OCI-LY1 (cell line): ENCODE data around the gene CCDC50.

Experiments used
- H2AFZ ChIP-seq: fragments of 200-600 bp; sonication (generic), shearing (Covaris generic); 2 replicates; pipeline ENCODE4 v1.6.0; 2014; ENCODE audit warnings: antibody characterized with exemption, mild to moderate bottlenecking, low read length
- H3F3A ChIP-seq: fragments of 200-600 bp; sonication (generic), shearing (Covaris generic); 2 replicates; pipeline ENCODE4 v1.6.0; 2014; ENCODE audit warnings: mild to moderate bottlenecking, antibody characterized with exemption, low read length, moderate library complexity; ENCODE audit not compliant: insufficient read depth
- H3K27ac ChIP-seq: fragments of 200-600 bp; sonication (generic); 2 replicates; pipeline ENCODE4 v1.5.1; 2014; ENCODE audit warnings: low read length, mixed run types, mild to moderate bottlenecking, low read depth; ENCODE audit not compliant: poor library complexity, severe bottlenecking
- H3K27me3 ChIP-seq: fragments of 200-600 bp; sonication (generic); 2 replicates; pipeline ENCODE4 v1.6.0; 2014; ENCODE audit warnings: antibody characterized with exemption, mild to moderate bottlenecking, low read length, moderate library complexity; ENCODE audit not compliant: insufficient read depth
- H3K36me3 ChIP-seq: fragments of 200-600 bp; sonication (generic); 2 replicates; pipeline ENCODE4 v1.6.1; 2014; ENCODE audit warnings: mild to moderate bottlenecking, antibody characterized with exemption, low read length, moderate library complexity, mixed read lengths; ENCODE audit not compliant: insufficient read depth
- H3K4me1 ChIP-seq: fragments of 200-600 bp; sonication (generic); 2 replicates; pipeline ENCODE4 v1.5.1; 2014; ENCODE audit warnings: mild to moderate bottlenecking, low read length, moderate library complexity; ENCODE audit not compliant: insufficient read depth, severe bottlenecking
- H3K4me2 ChIP-seq: fragments of 200-600 bp; sonication (generic), shearing (Covaris generic); 2 replicates; pipeline ENCODE4 v1.6.1; 2014; ENCODE audit warnings: low read length
- H3K4me3 ChIP-seq: fragments of 200-600 bp; sonication (generic); 2 replicates; pipeline ENCODE4 v1.5.1; 2014; ENCODE audit warnings: low read length, low read depth, mild to moderate bottlenecking, mixed read lengths; ENCODE audit not compliant: poor library complexity, severe bottlenecking
- H3K79me2 ChIP-seq: fragments of 200-600 bp; shearing (Covaris generic); 2 replicates; pipeline ENCODE4 v1.6.1; 2016; ENCODE audit warnings: mixed run types, low read length, mixed read lengths; ENCODE audit not compliant: insufficient read depth
- H3K9ac ChIP-seq: fragments of 200-600 bp; sonication (generic), shearing (Covaris generic); 2 replicates; pipeline ENCODE4 v1.6.1; 2014; ENCODE audit warnings: mild to moderate bottlenecking, low read length, mixed read lengths
- H3K9me2 ChIP-seq: fragments of 200-600 bp; sonication (generic), shearing (Covaris generic); 2 replicates; pipeline ENCODE4 v1.6.1; 2014; ENCODE audit warnings: low read depth, mild to moderate bottlenecking, low read length, mixed read lengths
- H3K9me3 ChIP-seq: fragments of 200-600 bp; shearing (Covaris generic); 2 replicates; pipeline ENCODE4 v1.6.1; 2014; ENCODE audit warnings: low read length, mixed read lengths
- H4K20me1 ChIP-seq: fragments of 200-600 bp; sonication (generic), shearing (Covaris generic); 2 replicates; pipeline ENCODE4 v1.6.0; 2016; ENCODE audit warnings: mild to moderate bottlenecking, low read length; ENCODE audit not compliant: insufficient read depth
- EZH2 ChIP-seq: fragments of 200-600 bp; sonication (generic), shearing (Covaris generic); IDR thresholded peaks from 2 replicates; pipeline ENCODE4 v1.8.0; 2017; ENCODE audit warnings: borderline replicate concordance, mixed run types, mild to moderate bottlenecking, antibody characterized with exemption, low read length, moderate library complexity, mixed read lengths
- TF ChIP-seq, protein P1 (sequence below): fragments of 200-600 bp; sonication (generic), shearing (Covaris generic); IDR thresholded peaks from 2 replicates; pipeline ENCODE4 v1.5.1; 2017; ENCODE audit warnings: mild to moderate bottlenecking, antibody characterized with exemption, low read length, moderate library complexity, mixed read lengths

CCDC50 gene, protein sequence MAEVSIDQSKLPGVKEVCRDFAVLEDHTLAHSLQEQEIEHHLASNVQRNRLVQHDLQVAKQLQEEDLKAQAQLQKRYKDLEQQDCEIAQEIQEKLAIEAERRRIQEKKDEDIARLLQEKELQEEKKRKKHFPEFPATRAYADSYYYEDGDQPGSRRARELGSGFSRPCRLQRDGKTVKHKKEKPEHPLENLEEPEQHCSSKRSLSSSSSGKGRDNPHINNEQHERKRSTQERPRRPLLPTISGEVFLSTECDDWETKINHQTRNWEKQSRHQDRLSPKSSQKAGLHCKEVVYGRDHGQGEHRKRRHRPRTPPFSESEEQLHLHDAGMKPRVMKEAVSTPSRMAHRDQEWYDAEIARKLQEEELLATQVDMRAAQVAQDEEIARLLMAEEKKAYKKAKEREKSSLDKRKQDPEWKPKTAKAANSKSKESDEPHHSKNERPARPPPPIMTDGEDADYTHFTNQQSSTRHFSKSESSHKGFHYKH

DNA sequence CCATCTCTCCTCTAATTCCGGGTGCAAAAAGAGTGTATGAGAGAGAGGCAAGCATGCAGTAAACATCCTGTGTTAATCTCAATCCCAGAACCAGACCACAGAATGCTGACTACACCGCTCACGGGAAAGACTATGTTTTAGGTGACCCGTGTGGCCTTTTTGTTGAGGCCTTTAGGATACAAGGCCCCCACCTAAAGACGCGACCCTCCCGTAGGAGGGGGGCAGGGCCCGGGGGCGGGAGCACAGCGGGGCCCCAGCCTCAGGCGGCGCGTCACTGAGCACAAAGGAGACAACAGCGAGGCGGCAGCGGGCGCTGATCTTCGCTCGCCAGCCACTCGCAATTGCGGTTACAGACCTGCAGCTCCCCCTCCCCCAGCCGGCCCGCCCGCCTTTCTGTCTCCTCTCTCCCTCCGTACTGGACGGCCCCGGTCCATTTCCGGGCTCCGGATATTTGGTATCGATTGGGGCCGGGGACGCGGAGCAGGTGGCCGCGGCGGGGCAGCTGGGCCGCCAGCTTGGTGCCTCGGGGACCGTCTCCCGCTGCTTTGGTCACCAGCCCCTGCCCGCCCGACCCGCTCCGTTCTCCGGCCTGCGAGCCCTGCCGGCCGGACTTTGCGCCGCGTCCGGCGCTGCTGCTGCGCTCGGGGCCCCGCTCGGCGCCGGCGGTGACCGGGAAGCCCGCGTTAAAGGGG lies at the start of gene CCDC50:
Gene CCDC50 (plus strand): TSS at position 433 of the 692 bp plus-strand sequence. CDS start 281 bp downstream, outside the sequence.
- no peaks in the 10 kb centered on the region for H3K36me3 ChIP-seq
- no peak within 1 kb of the TSS for H3K9ac ChIP-seq
- no peaks in the 10 kb centered on the region for H3K9me2 ChIP-seq
- no peak within 1 kb of the TSS for H3K4me3 ChIP-seq
- no peaks in the 10 kb centered on the region for H3K4me1 ChIP-seq
- no peaks in the 10 kb centered on the region for H3K79me2 ChIP-seq
- no peak within 1 kb of the TSS for H3K4me2 ChIP-seq
- TF ChIP-seq EZH2: no peak
- TF ChIP-seq, protein P1, sequence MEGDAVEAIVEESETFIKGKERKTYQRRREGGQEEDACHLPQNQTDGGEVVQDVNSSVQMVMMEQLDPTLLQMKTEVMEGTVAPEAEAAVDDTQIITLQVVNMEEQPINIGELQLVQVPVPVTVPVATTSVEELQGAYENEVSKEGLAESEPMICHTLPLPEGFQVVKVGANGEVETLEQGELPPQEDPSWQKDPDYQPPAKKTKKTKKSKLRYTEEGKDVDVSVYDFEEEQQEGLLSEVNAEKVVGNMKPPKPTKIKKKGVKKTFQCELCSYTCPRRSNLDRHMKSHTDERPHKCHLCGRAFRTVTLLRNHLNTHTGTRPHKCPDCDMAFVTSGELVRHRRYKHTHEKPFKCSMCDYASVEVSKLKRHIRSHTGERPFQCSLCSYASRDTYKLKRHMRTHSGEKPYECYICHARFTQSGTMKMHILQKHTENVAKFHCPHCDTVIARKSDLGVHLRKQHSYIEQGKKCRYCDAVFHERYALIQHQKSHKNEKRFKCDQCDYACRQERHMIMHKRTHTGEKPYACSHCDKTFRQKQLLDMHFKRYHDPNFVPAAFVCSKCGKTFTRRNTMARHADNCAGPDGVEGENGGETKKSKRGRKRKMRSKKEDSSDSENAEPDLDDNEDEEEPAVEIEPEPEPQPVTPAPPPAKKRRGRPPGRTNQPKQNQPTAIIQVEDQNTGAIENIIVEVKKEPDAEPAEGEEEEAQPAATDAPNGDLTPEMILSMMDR: no peak
- no peaks in the 10 kb centered on the region for H3K9me3 ChIP-seq
- no peaks in the 10 kb centered on the region for H3F3A ChIP-seq
- H4K20me1 ChIP-seq: no peaks in the 10 kb centered on the region
- H2AFZ ChIP-seq: no peak within 1 kb of the TSS
- H3K27ac ChIP-seq: no peak within 1 kb of the TSS
- no peaks in the 10 kb centered on the region for H3K27me3 ChIP-seq

DNA sequence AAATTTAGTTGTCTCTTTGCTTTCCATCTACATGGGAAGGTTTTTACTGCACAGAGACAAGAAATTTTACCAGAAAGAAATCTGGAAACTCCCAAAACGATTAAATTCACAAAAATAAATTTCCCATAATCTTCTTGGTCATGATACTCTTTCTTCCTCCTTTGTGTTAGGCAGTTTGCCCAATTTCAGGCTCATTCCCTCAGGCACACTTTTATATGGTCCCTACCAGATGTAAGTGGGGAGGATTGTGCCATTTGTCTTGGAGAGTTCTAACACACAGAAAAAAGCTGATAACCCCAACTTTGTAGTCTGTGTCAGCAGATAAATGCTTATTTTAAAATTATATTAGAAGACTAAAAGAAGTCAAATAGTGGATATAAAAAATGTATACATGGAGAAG lies 49.1 kb upstream of the CCDC50 start:
- Histone ChIP-seq H3K27me3 (no peaks in the 10 kb centered on the region), H3K9ac (no peak overlapping the region), H3K9me3 (no peaks in the 10 kb centered on the region), H3F3A (no peaks in the 10 kb centered on the region), H3K79me2 (no peaks in the 10 kb centered on the region), H3K4me1 (no peaks in the 10 kb centered on the region), H2AFZ (no peak overlapping the region), H3K4me3 (no peak overlapping the region), H3K27ac (no peak overlapping the region), H4K20me1 (no peaks in the 10 kb centered on the region), H3K4me2 (no peak overlapping the region), H3K36me3 (no peaks in the 10 kb centered on the region), H3K9me2 (no peaks in the 10 kb centered on the region)
- no peak for TF ChIP-seq EZH2
- TF ChIP-seq, protein P1: no peak

DNA sequence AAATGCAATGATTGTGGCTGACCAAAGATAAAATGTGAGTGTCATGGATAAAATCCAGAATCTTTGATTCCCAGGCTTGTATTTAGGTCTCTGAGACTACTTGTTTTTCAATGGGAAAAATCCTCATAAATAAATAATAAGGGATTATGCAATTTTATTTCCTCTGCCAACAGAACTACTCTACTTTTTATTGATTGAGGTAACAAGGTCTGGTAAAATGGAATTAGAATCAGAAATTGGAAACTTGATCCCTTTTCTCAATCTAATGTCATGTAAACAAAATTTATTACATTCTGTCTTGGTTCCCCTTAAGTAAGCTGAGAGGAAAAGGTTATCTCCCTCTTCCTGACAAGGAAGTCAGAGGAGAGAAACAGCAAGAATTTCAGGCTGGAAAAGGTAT lies 48.3 kb upstream of the CCDC50 start:
- Histone ChIP-seq H3K4me2 (no peak overlapping the region), H3K9me3 (no peaks in the 10 kb centered on the region), H3K36me3 (no peaks in the 10 kb centered on the region), H3F3A (no peaks in the 10 kb centered on the region), H3K27me3 (no peaks in the 10 kb centered on the region), H3K27ac (no peak overlapping the region), H3K9me2 (no peaks in the 10 kb centered on the region), H3K4me1 (no peaks in the 10 kb centered on the region), H3K79me2 (no peaks in the 10 kb centered on the region), H2AFZ (no peak overlapping the region), H4K20me1 (no peaks in the 10 kb centered on the region), H3K4me3 (no peak overlapping the region), H3K9ac (no peak overlapping the region)
- TF ChIP-seq, protein P1: no peak
- TF ChIP-seq EZH2: no peak
